GM12878 (cell line): ENCODE measurements around the gene IL4I1. TPM values are rescaled to one million over a fixed set of nuclear protein-coding genes. Genes with fewer than 3 reads are reported as not detected.

Experiments
- ATAC-seq: fragments of 200-7000 bp; cut with Tn5 transposase; 3 replicates; pipeline ENCODE4 v1.9.1; 2020; ENCODE audit warnings: mild to moderate bottlenecking, moderate library complexity
- BruUV-seq: library from RNA; stranded (reverse); fragments of 400-500 nt; replicated peaks from 2 replicates; lab custom pipeline; 2021; lab: Mats Ljungman, UMichigan
- CTCF ChIA-PET: fragments of 300-600 bp; sonication (Branson Sonifier 250); formaldehyde crosslinking; extraction: SDS; loops from one replicate; lab custom pipeline; 2021; ENCODE audit warnings: inconsistent platforms; lab: Yijun Ruan, JAX
- POLR2A ChIA-PET: fragments of 350-600 bp; formaldehyde crosslinking; extraction: SDS; loops from one replicate; lab custom pipeline; 2021; ENCODE audit warnings: inconsistent platforms; lab: Charles Lee
- RAD21 ChIA-PET: fragments of 300-600 bp; sonication (Branson Sonifier 250); formaldehyde crosslinking; loops from one replicate; lab custom pipeline; 2023; ENCODE audit warnings: antibody characterized with exemption; ENCODE audit not compliant: unreplicated experiment; lab: Charles Lee
- SMC1A ChIA-PET: fragments of 300-600 bp; sonication (Branson Sonifier 250); formaldehyde crosslinking; loops from one replicate; lab custom pipeline; 2023; ENCODE audit not compliant: unreplicated experiment, uncharacterized antibody; lab: Charles Lee
- DNase-seq: peaks from one replicate; pipeline ENCODE4 v3.0.0-alpha.2; 2011; ENCODE audit warnings: low read depth, low spot score
- FAIRE-seq: peaks from 3 replicates; lab custom pipeline; 2011; peaks lifted over from hg19 to GRCh38; lab: Jason Lieb, UNC
- H2AFZ ChIP-seq: 2 replicates; pipeline ENCODE4 v1.6.0; 2011; ENCODE audit warnings: low read depth, low read length, control low read depth; ENCODE audit not compliant: control insufficient read depth
- H3K27ac ChIP-seq: 2 replicates; pipeline ENCODE4 v1.5.1; 2011; ENCODE audit warnings: control low read depth; ENCODE audit not compliant: control insufficient read depth, insufficient read depth
- H3K27me3 ChIP-seq, 2 experiments: replicated peaks in 1 of 2; 2 replicates each; pipeline versions ENCODE4 v1.6.0 to v1.6.1; 2011; ENCODE audit warnings: low read length in 1 of 2; ENCODE audit not compliant: control insufficient read depth in 2 of 2, insufficient read depth in 2 of 2
- H3K36me3 ChIP-seq, 2 experiments: 2 replicates each; pipeline ENCODE4 v1.5.1; 2011; ENCODE audit warnings: low read length in 1 of 2; ENCODE audit not compliant: control insufficient read depth in 2 of 2, insufficient read depth in 2 of 2
- H3K4me1 ChIP-seq: 2 replicates; pipeline ENCODE4 v1.6.1; 2011; ENCODE audit warnings: mild to moderate bottlenecking, low read length, moderate library complexity, mixed read lengths; ENCODE audit not compliant: control insufficient read depth, insufficient read depth
- H3K4me2 ChIP-seq: 2 replicates; pipeline ENCODE4 v1.6.0; 2011; ENCODE audit warnings: control low read depth; ENCODE audit not compliant: control insufficient read depth, insufficient read depth
- H3K4me3 ChIP-seq: fragments of 200-600 bp; sonication (generic); 2 replicates; pipeline ENCODE4 v1.5.1; 2016
- H3K79me2 ChIP-seq: 2 replicates; pipeline ENCODE4 v1.6.0; 2011; ENCODE audit warnings: low read length; ENCODE audit not compliant: control insufficient read depth, insufficient read depth
- H3K9ac ChIP-seq: 2 replicates; pipeline ENCODE4 v1.8.0; 2011; ENCODE audit warnings: low read length, control low read depth, mixed read lengths; ENCODE audit not compliant: control insufficient read depth, insufficient read depth
- H3K9me3 ChIP-seq: replicated peaks from 3 replicates; pipeline ENCODE4 v1.5.1; 2011; ENCODE audit warnings: mild to moderate bottlenecking, low read length; ENCODE audit not compliant: control insufficient read depth, insufficient read depth
- H4K20me1 ChIP-seq: 2 replicates; pipeline ENCODE4 v1.6.0; 2011; ENCODE audit not compliant: control insufficient read depth, insufficient read depth
- BCL11A ChIP-seq: IDR thresholded peaks from 2 replicates; pipeline ENCODE4 v1.6.1; 2011; ENCODE audit warnings: low read depth, low read length
- EED ChIP-seq: sonication (generic); IDR thresholded peaks from 2 replicates; pipeline ENCODE4 v1.6.1; 2016; ENCODE audit warnings: antibody characterized with exemption, low read depth
- GATAD2B ChIP-seq: fragments of 450-650 bp; conservative IDR thresholded peaks from 2 replicates; pipeline ENCODE4 v1.6.1; 2017; ENCODE audit warnings: low read depth, mild to moderate bottlenecking, moderate library complexity
- POLR2A ChIP-seq: IDR thresholded peaks from 2 replicates; pipeline ENCODE4 v1.6.1; 2011; ENCODE audit warnings: low read depth, mild to moderate bottlenecking, low read length
- POLR2AphosphoS2 ChIP-seq: IDR thresholded peaks from 2 replicates; pipeline ENCODE4 v1.6.1; 2011; ENCODE audit warnings: low read depth, mild to moderate bottlenecking, low read length, improper control_type of control experiment, moderate library complexity
- RUNX3 ChIP-seq: IDR thresholded peaks from 2 replicates; pipeline ENCODE4 v1.6.1; 2012; ENCODE audit warnings: low read length, inconsistent platforms
- TCF12 ChIP-seq: IDR thresholded peaks from 2 replicates; pipeline ENCODE4 v1.6.1; 2011; ENCODE audit warnings: low read depth, mild to moderate bottlenecking, low read length
- WGBS: methylation state at CpG from one replicate; pipeline ENCODE4 v1.1.6; 2016; ENCODE audit warnings: low lambda C conversion rate; ENCODE audit not compliant: insufficient replicate concordance, insufficient coverage; ENCODE audit errors: missing lambda C conversion rate; 5-methylcytosine and 5-hydroxymethylcytosine counted together
- in situ Hi-C: fragments of 300-500 bp; cut with MboI; formaldehyde crosslinking; loops from 9 replicates; pipeline ENCODE4 v1.14.3; 2018; ENCODE audit warnings: mixed read lengths
- intact Hi-C: fragments of 100-400 bp; cut with micrococcal nuclease; formaldehyde crosslinking; loops from one replicate; pipeline ENCODE4 v1.14.2; 2022; ENCODE audit not compliant: unreplicated experiment
- polyA plus RNA-seq, 11 experiments: library from polyadenylated mRNA; depleted of rRNA in 4 of 11; unstranded in 6 of 11; stranded (reverse) in 5 of 11; fragments of >200 nt; fragmentation: Nextera tagmentation in 4 of 11; fragmentation: Illumina TruSeq in 1 of 11; extraction: Ambion mirVana in 4 of 11; extraction: Trizol in 1 of 11; gene quantifications; 1 replicate in 1 of 11; 2 replicates in 10 of 11; pipeline versions ENCODE4 v1.2.1 to v1.2.3, GENCODE V29; 2011 to 2016; ENCODE audit warnings: inconsistent platforms in 2 of 11, missing spikeins in 2 of 11, low read depth in 1 of 11
- total RNA-seq, 4 experiments: library from RNA; depleted of rRNA in 3 of 4; stranded (reverse); fragments of >200 nt in 3 of 4; fragmentation: Illumina TruSeq in 1 of 4; extraction: Trizol in 1 of 4; gene quantifications; 2 replicates each; pipeline versions ENCODE4 v1.2.1 to v1.2.3, GENCODE V29; 2013 to 2021

IL4I1 gene
- total and polyA plus RNA-seq, 10 of the 15 experiments (the other 5 are each of a cell fraction or from before 2014, with no cell fraction given) = 0.62 to 83.8 (median 42.8) TPM

- no peaks in the 10 kb centered on the region for H3K27me3 ChIP-seq
- ATAC-seq (no peak), DNase-seq (no peak), FAIRE-seq (no peak)
- CTCF ChIA-PET = interaction anchor here (1.4 kb wide), 1 partner anchor 12 kb away, joined by 6 read pairs; no protein-coding TSS in a partner anchor
- no peak overlapping the region for H3K4me3 ChIP-seq
- H3K4me1 ChIP-seq = peaks cover 12% of the 10 kb centered on the region
- intact Hi-C loops = no loop called here
- 89% methylated on average over 36 of the region's 39 CpGs for WGBS
- H2AFZ ChIP-seq = no peak overlapping the region
- no peak for TF ChIP-seq BCL11A
- TF ChIP-seq EED = no peak
- no peak for TF ChIP-seq POLR2AphosphoS2
- peak; percentile 37 for TF ChIP-seq POLR2A
- no peak for TF ChIP-seq RUNX3
- H3K4me2 ChIP-seq = no peak overlapping the region
- no peak overlapping the region for H3K27ac ChIP-seq
- H4K20me1 ChIP-seq = no peaks in the 10 kb centered on the region
- H3K79me2 ChIP-seq = peaks cover 6% of the 10 kb centered on the region
- RAD21 ChIA-PET = no interaction called here
- POLR2A ChIA-PET = interaction anchor here (1.2 to 1.3 kb wide), 2 partner anchors 15 to 37 kb away, joined by 3 read pairs; partner anchors contain the start of gene MED25
- SMC1A ChIA-PET = no interaction called here
- BruUV-seq = no TSS peak
- in situ Hi-C loops = no loop called here
- no peak overlapping the region for H3K9ac ChIP-seq
- peaks cover 0 to 12% of the 10 kb centered on the region in 2 experiments; a peak in 2 of 4 replicates for H3K36me3 ChIP-seq
- H3K9me3 ChIP-seq = no peaks in the 10 kb centered on the region; the same call in 1 of the 3 replicates
These were observed 42.1 kb downstream of the IL4I1 start for GRCh38 chr19:49854378-49855263.

GRCh38 chr19:49853852-49854377 is 42.8 kb downstream of the IL4I1 start:
- no peak for TF ChIP-seq GATAD2B
- TF ChIP-seq TCF12 = 0 out of 2 replicates have a peak, but pooled peaks have one; percentile 30
- 36% methylated on average over 10 of the region's 10 CpGs for WGBS
- H3K4me1 ChIP-seq = peaks cover 18% of the 10 kb centered on the region
- POLR2A ChIA-PET = interaction anchor here (0.6 to 1.3 kb wide), 4 partner anchors 15 to 44 kb away, joined by 3 to 4 read pairs (median 3); partner anchors contain the start of gene MED25
- DNase-seq (no peak), FAIRE-seq (no peak), ATAC-seq (no peak)
- in situ Hi-C loops = no loop called here
- H3K27ac ChIP-seq = no peak overlapping the region
- H3K9ac ChIP-seq = no peak overlapping the region
- SMC1A ChIA-PET = interaction anchor here (1.1 kb wide), 1 partner anchor 87 kb away, joined by 3 read pairs; no protein-coding TSS in a partner anchor
- H3K27me3 ChIP-seq = no peaks in the 10 kb centered on the region
- peaks cover 6% of the 10 kb centered on the region for H3K79me2 ChIP-seq
- H3K4me3 ChIP-seq = no peak overlapping the region
- peaks cover 0 to 11% of the 10 kb centered on the region in 2 experiments; a peak in 2 of 4 replicates for H3K36me3 ChIP-seq
- RAD21 ChIA-PET = no interaction called here
- CTCF ChIA-PET = interaction anchor here (0.6 to 1.6 kb wide), 3 partner anchors 9 to 56 kb away, joined by 3 to 6 read pairs (median 3); no protein-coding TSS in a partner anchor
- H3K9me3 ChIP-seq = peaks cover 4% of the 10 kb centered on the region; the same call in 2 of the 3 replicates
- no peak overlapping the region for H2AFZ ChIP-seq
- intact Hi-C loops = no loop called here
- H4K20me1 ChIP-seq = no peaks in the 10 kb centered on the region
- no TSS peak for BruUV-seq
- H3K4me2 ChIP-seq = no peak overlapping the region
